Brain microvascular endothelial cell (primary cell): ENCODE measurements around the gene CD44.

Source experiments
- DNase-seq: peaks from one replicate; pipeline ENCODE4 v3.0.0-alpha.2; 2020
- H3K27ac ChIP-seq: fragments of 250-450 bp; sonication (Bioruptor Pico); 2 replicates; pipeline ENCODE4 v1.5.1; 2020; ENCODE audit warnings: mild to moderate bottlenecking, moderate library complexity
- H3K27me3 ChIP-seq: fragments of 250-450 bp; sonication (Bioruptor Pico); replicated peaks from 2 replicates; pipeline ENCODE4 v1.5.1; 2020; ENCODE audit warnings: mild to moderate bottlenecking
- H3K36me3 ChIP-seq: fragments of 250-450 bp; sonication (Bioruptor Pico); replicated peaks from 2 replicates; pipeline ENCODE4 v1.5.1; 2020; ENCODE audit warnings: mild to moderate bottlenecking
- H3K4me3 ChIP-seq: 2 replicates; pipeline ENCODE4 v1.5.1; 2011; ENCODE audit warnings: low read depth, mild to moderate bottlenecking, control low read depth, low read length, moderate library complexity
- in situ Hi-C: cut with HindIII; loops from 2 replicates; pipeline ENCODE4 v1.10.0; 2017; ENCODE audit warnings: low sequenced_read_pairs, low pct_ligation_motif_present
- TF ChIP-seq, protein P1 (sequence below): IDR thresholded peaks from 2 replicates; pipeline ENCODE4 v1.5.1; 2011; ENCODE audit warnings: low read depth, mild to moderate bottlenecking, moderate library complexity, low read length, control low read depth, inconsistent platforms; ENCODE audit errors: missing control alignments

Gene CD44

DNA sequence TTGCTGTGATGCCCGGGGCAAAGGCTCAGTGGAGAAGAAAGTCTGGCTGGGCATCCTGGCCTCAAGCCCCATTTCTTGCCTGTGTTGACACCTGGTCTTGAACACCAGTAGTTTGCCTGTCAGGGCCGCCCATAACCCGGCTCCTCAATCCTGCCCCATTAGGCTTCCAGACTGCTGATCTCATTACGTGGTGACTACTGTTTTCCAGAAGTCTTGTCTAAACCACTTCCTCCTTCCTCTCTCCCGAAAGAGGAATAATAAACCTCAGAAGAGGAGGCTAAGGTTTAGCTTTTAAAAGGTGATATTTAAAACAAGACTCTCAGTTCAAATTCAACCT lies 97.7 kb downstream of the CD44 start:
- peak; percentile 65 for DNase-seq
- TF ChIP-seq, protein P1, sequence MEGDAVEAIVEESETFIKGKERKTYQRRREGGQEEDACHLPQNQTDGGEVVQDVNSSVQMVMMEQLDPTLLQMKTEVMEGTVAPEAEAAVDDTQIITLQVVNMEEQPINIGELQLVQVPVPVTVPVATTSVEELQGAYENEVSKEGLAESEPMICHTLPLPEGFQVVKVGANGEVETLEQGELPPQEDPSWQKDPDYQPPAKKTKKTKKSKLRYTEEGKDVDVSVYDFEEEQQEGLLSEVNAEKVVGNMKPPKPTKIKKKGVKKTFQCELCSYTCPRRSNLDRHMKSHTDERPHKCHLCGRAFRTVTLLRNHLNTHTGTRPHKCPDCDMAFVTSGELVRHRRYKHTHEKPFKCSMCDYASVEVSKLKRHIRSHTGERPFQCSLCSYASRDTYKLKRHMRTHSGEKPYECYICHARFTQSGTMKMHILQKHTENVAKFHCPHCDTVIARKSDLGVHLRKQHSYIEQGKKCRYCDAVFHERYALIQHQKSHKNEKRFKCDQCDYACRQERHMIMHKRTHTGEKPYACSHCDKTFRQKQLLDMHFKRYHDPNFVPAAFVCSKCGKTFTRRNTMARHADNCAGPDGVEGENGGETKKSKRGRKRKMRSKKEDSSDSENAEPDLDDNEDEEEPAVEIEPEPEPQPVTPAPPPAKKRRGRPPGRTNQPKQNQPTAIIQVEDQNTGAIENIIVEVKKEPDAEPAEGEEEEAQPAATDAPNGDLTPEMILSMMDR = no peak
- in situ Hi-C loops = no loop called here
- Histone ChIP-seq H3K4me3 (no peak overlapping the region), H3K27me3 (no peaks in the 10 kb centered on the region), H3K36me3 (no peaks in the 10 kb centered on the region), H3K27ac (no peak overlapping the region)

DNA sequence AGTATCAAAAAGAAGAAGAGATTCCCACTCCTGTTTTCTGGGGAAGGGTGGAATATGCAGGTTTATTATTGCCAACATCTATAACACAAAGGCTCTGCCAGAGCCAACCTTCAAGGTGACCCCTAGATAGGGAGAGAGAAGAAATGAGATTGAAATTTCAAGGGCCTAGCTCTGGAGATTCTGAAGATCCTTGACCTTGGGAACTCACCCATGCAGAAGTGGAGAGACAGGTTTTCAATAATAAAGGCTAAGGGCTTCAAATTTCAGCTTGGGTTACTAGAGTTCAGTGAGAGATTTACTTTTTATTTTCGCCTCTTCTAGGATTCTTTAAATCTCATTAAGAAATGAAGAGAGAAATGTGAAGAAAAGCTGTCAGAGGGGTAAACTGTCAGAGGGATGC lies 98.4 kb downstream of the CD44 start:
- no peak overlapping the region for H3K4me3 ChIP-seq
- no peaks in the 10 kb centered on the region for H3K36me3 ChIP-seq
- TF ChIP-seq, protein P1 = no peak
- H3K27ac ChIP-seq = no peak overlapping the region
- in situ Hi-C loops = no loop called here
- DNase-seq = no peak
- no peaks in the 10 kb centered on the region for H3K27me3 ChIP-seq

DNA sequence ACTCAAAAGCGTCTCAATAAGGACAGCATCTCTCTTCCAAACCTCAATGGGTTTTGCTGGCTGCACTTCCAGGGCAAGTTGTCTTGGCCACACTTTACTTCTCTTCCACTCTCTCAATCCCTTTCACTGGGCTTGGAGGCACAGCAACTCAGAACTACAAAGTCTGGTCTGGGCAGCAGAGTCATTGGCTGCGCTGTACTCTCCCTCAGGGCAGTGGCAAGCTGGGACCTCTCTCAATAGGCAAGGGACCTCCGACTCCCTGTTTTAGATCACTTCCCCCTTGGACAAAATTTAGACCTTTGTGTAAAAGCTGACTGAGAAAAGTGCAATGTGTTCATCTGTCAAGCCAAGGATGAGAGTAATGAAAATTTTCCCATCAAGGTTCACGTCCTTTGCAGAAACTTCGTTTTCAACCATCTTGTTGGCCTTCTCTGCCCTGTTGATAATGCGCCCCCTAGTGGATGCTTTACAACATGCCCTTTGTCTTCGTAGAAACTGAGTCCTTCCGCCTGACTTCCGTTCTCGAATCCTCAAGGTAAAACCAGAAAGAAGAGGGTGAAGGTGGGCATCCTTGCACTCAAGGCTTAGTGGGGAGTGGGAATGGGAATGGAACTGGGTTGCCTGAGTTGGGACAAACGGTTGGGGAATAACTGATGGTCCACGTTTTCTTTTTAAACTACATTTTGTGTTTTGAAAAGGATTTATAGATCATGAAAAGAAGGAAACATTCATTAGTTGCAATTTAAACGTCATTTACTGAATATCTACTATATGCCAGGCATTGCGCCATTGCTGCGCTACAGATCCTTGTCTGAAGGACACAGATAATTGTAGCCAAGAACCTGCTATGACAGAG lies 99.1 kb downstream of the CD44 start:
- no peaks in the 10 kb centered on the region for H3K27me3 ChIP-seq
- no peak overlapping the region for H3K27ac ChIP-seq
- H3K36me3 ChIP-seq = no peaks in the 10 kb centered on the region
- peak; percentile 16 for DNase-seq
- in situ Hi-C loops = no loop called here
- H3K4me3 ChIP-seq = no peak overlapping the region
- TF ChIP-seq, protein P1 = peak; percentile 80

DNA sequence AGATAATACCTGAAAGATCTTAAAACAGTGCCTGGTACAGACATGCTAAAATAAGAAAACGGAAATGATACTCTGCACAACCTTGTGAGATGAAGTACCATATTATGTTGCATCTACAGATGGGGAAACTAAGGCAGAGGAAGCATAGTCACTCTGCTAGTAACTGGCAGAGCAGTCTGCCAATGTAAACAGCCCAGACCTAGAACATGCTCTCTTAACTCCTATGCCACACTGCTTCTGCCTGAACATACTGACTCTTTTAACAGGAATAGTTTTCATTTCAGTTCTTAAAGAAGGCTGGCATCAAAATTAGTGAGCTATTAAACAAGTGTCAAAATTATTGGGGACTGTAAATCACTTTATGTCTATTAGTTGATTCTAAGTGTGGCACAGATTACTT lies 99.9 kb downstream of the CD44 start:
- no peaks in the 10 kb centered on the region for H3K27me3 ChIP-seq
- TF ChIP-seq, protein P1 = no peak
- in situ Hi-C loops = no loop called here

DNA sequence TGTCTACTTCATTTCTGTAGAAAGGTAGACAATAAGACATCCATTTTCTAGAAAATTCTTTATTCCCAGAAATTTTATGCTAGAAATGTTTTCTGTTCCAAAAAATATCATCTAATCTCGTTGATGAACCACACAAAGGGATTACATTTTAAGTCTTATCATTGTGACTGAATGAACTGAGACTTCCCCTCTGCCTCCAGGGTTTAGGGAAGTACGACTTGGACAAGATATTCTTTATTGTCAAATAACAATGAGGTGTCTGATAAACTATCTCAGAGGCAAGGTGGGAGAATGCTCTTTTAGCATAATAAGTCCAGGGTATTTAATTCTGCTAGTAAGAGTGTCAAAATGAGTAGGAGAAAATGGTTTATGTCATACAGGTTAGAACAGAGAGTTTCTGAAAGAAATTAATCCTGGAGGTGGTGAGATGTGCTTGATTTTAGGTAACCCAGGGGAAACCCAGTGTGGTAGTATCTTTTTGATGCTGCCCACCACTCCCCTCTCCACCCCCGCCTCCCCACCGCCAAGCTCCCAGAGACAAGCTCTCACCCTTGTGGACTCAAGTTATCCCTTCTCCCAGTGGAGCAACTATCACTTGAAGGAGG lies 100.6 kb downstream of the CD44 start:
- in situ Hi-C loops = no loop called here
- Histone ChIP-seq H3K4me3 (no peak overlapping the region), H3K27ac (no peak overlapping the region), H3K36me3 (no peaks in the 10 kb centered on the region), H3K27me3 (no peaks in the 10 kb centered on the region)
- no peak for DNase-seq
- TF ChIP-seq, protein P1 = no peak

More for the DNA sequence above, 99.9 kb downstream of the CD44 start:
- DNase-seq = no peak
- no peaks in the 10 kb centered on the region for H3K36me3 ChIP-seq
- H3K4me3 ChIP-seq = no peak overlapping the region
- no peak overlapping the region for H3K27ac ChIP-seq

DNA sequence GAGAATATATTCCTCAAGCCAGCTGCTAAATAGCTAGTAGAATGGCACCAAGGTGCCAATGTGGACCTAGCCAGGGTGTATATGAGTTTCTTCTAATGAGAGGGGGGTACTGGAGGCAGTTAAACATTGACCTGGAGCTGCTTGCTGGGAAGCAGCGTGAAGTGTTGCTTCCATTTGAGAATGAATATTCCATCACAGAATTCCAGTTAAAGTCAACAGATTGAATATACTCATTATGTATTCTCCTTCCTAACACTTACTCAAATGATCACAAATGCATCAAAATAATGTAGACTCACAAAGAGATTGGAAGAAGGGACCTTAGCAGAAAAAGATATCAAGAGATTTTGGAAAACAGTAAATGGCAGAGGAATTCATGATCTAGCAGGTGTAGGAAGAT lies 102.1 kb downstream of the CD44 start:
- TF ChIP-seq, protein P1 = no peak
- no peaks in the 10 kb centered on the region for H3K27me3 ChIP-seq
- H3K4me3 ChIP-seq = no peak overlapping the region
- no peaks in the 10 kb centered on the region for H3K36me3 ChIP-seq
- in situ Hi-C loops = no loop called here
- no peak overlapping the region for H3K27ac ChIP-seq
- no peak for DNase-seq
